ENCODE results near the gene CCAR1. TPM values are rescaled to one million over a fixed set of nuclear protein-coding genes. Genes with fewer than 3 reads are reported as not detected.

Gene CCAR1
- total and polyA plus RNA-seq, 2 of the 13 experiments (the other 11 are each of a cell fraction or from before 2014, with no cell fraction given) = 74.5 to 81.6 TPM

- TF ChIP-seq THAP9 (CRISPR knock-in tag; IDR thresholded peaks at IDR 0.05; ENCODE audit: borderline replicate concordance) = peak; percentile 72; the same call in 1 of the 2 replicates
- no peak for TF ChIP-seq ZEB1 (IDR thresholded peaks at IDR 0.05; ENCODE audit: insufficient replicate concordance, low read depth)
- TF ChIP-seq REL (CRISPR knock-in tag; conservative IDR thresholded peaks at IDR 0.05) = no peak
- TF ChIP-seq ZNF335 (CRISPR knock-in tag; IDR thresholded peaks at IDR 0.05) = no peak
- peak; percentile 80; the same call in 1 of the 2 replicates for TF ChIP-seq ZNF773 (CRISPR knock-in tag; IDR thresholded peaks at IDR 0.05; ENCODE audit: borderline replicate concordance)
- TF ChIP-seq HNF1B (CRISPR knock-in tag; IDR thresholded peaks at IDR 0.05) = peak; percentile 41; the same call in 1 of the 2 replicates
- TF ChIP-seq ZNF605 (CRISPR knock-in tag; IDR thresholded peaks at IDR 0.05) = no peak
- TF ChIP-seq GATAD1 (CRISPR knock-in tag; IDR thresholded peaks at IDR 0.05) = peak; percentile 83
- TF ChIP-seq RFX5 (IDR thresholded peaks at IDR 0.05; ENCODE audit: low read depth, low read length) = no peak
- no peak for TF ChIP-seq RARA (CRISPR knock-in tag; IDR thresholded peaks at IDR 0.05)
- TF ChIP-seq KDM4B (CRISPR knock-in tag; IDR thresholded peaks at IDR 0.05) = no peak
- no peak; the same call in 1 of the 2 replicates for TF ChIP-seq MTF1 (CRISPR knock-in tag; IDR thresholded peaks at IDR 0.05)
- no peak for TF ChIP-seq DBP (CRISPR knock-in tag; IDR thresholded peaks at IDR 0.05; ENCODE audit: not compliant biosample characterization)
- TF ChIP-seq ZUFSP (CRISPR knock-in tag; IDR thresholded peaks at IDR 0.05; ENCODE audit: borderline replicate concordance) = no peak
- TF ChIP-seq ZNF660 (CRISPR knock-in tag; IDR thresholded peaks at IDR 0.05; ENCODE audit: borderline replicate concordance, low read depth) = 0 out of 2 replicates have a peak, but pooled peaks have one; percentile 57
- TF ChIP-seq NBN (conservative IDR thresholded peaks at IDR 0.05) = no peak
- peak; percentile 53; the same call in 1 of the 2 replicates for TF ChIP-seq PHF21A (CRISPR knock-in tag; IDR thresholded peaks at IDR 0.05)
- TF ChIP-seq SNAPC2 (CRISPR knock-in tag; IDR thresholded peaks at IDR 0.05) = peak; percentile 43; the same call in 1 of the 2 replicates
- no peak for TF ChIP-seq ZNF3 (CRISPR knock-in tag; IDR thresholded peaks at IDR 0.05)
- TF ChIP-seq ZNF644 (CRISPR knock-in tag; IDR thresholded peaks at IDR 0.05; ENCODE audit: low read depth) = peak; percentile 64; the same call in 1 of the 2 replicates
- TF ChIP-seq ZNF614 (CRISPR knock-in tag; IDR thresholded peaks at IDR 0.05; ENCODE audit: borderline replicate concordance) = no peak
- no peak for TF ChIP-seq ZBTB20 (CRISPR knock-in tag; IDR thresholded peaks at IDR 0.05; ENCODE audit: borderline replicate concordance, low read depth)
- peak; percentile 81 for TF ChIP-seq BORCS8-MEF2B (CRISPR knock-in tag; IDR thresholded peaks at IDR 0.05)
- TF ChIP-seq HMG20A (CRISPR knock-in tag; IDR thresholded peaks at IDR 0.05; ENCODE audit: borderline replicate concordance) = no peak
Measured at GRCh38 chr10:68720793-68721672, at the start of gene CCAR1 (continued).

All from HepG2 (cell line).